GM18519 (cell line): ENCODE measurements around the gene RAB3IP.
A peak's percentile ranks its signal among the peaks of the same experiment; 100 is the strongest.

Source experiments
- ATAC-seq: cut with Tn5 transposase; IDR thresholded peaks from one replicate; pipeline ENCODE4 v1.9.1; 2021; ENCODE audit warnings: mild to moderate bottlenecking, moderate library complexity; ENCODE audit not compliant: unreplicated experiment, low FRiP score

The RAB3IP gene

GRCh38 chr12:69738351-69739286 is at the start of gene RAB3IP:
Gene RAB3IP, plus strand, starts transcription at chr12:69738860. Its CDS starts 16,549 bp downstream, at chr12:69755409.
- ATAC-seq = peak; percentile 80

GRCh38 chr12:69689638-69690037 is 49.0 kb upstream of the RAB3IP start:
- no peak for ATAC-seq

- ATAC-seq = no peak
These were observed 44.5 kb upstream of the RAB3IP start for GRCh38 chr12:69694123-69694522.

- ATAC-seq = no peak
These were observed 40.6 kb upstream of the RAB3IP start for GRCh38 chr12:69698054-69698453.

- no peak for ATAC-seq
These were observed 39.7 kb upstream of the RAB3IP start, which contains the start of gene BEST3 for GRCh38 chr12:69698769-69699540. Gene BEST3, minus strand, starts transcription at chr12:69699303. Its CDS starts 1,505 bp downstream, at chr12:69697798.

- ATAC-seq = no peak
These were observed 36.8 kb upstream of the RAB3IP start for GRCh38 chr12:69701826-69702225.

GRCh38 chr12:69703146-69703642 is 35.5 kb upstream of the RAB3IP start:
- ATAC-seq = no peak

GRCh38 chr12:69704357-69704756 is 34.3 kb upstream of the RAB3IP start:
- ATAC-seq = no peak

- ATAC-seq = no peak
These were observed 30.0 kb upstream of the RAB3IP start for GRCh38 chr12:69708649-69709048.

- ATAC-seq = no peak
These were observed 25.8 kb upstream of the RAB3IP start for GRCh38 chr12:69712826-69713225.

- ATAC-seq = no peak
These were observed 24.1 kb upstream of the RAB3IP start for GRCh38 chr12:69714542-69714941.

- no peak for ATAC-seq
These were observed 19.0 kb upstream of the RAB3IP start for GRCh38 chr12:69719336-69720316.

GRCh38 chr12:69720750-69721149 is 17.9 kb upstream of the RAB3IP start:
- no peak for ATAC-seq

- ATAC-seq = no peak
These were observed 11.7 kb upstream of the RAB3IP start for GRCh38 chr12:69726922-69727321.

- no peak for ATAC-seq
These were observed 6.6 kb upstream of the RAB3IP start for GRCh38 chr12:69732088-69732487.

GRCh38 chr12:69733638-69734037 is 5.0 kb upstream of the RAB3IP start:
- ATAC-seq = no peak

GRCh38 chr12:69739287-69740191 is 879 bp downstream of the RAB3IP start:
- ATAC-seq = peak; percentile 28

GRCh38 chr12:69744109-69744508 is 5.4 kb downstream of the RAB3IP start:
- ATAC-seq = no peak

GRCh38 chr12:69751476-69751875 is 12.8 kb downstream of the RAB3IP start:
- ATAC-seq = no peak
